ENCODE data around the gene MICAL3.

DNA sequence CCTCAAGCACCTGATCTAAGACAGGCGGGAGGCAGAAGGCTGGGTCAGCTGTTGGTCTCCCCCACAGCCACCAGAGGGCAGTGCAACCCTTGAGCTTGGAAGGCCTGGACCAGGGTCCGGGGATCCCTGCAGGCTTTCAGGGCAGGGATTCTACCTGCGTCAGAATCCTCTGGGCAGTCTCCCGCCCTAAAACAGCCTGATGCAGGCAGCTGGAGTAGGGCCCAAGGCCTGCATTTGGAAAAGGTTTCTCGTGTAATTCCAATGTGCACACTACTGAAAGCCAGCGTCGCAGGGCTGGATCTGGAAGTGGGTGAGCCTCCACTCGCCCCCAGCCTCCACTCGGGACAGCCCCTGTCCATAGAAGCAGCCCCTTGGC, 281.8 kb downstream of the MICAL3 start:
- TF ChIP-seq, protein P1, sequence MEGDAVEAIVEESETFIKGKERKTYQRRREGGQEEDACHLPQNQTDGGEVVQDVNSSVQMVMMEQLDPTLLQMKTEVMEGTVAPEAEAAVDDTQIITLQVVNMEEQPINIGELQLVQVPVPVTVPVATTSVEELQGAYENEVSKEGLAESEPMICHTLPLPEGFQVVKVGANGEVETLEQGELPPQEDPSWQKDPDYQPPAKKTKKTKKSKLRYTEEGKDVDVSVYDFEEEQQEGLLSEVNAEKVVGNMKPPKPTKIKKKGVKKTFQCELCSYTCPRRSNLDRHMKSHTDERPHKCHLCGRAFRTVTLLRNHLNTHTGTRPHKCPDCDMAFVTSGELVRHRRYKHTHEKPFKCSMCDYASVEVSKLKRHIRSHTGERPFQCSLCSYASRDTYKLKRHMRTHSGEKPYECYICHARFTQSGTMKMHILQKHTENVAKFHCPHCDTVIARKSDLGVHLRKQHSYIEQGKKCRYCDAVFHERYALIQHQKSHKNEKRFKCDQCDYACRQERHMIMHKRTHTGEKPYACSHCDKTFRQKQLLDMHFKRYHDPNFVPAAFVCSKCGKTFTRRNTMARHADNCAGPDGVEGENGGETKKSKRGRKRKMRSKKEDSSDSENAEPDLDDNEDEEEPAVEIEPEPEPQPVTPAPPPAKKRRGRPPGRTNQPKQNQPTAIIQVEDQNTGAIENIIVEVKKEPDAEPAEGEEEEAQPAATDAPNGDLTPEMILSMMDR (IDR thresholded peaks at IDR 0.05), result peak; percentile 26 to 58 (median 39)
- no peak for TF ChIP-seq EP300 (IDR thresholded peaks at IDR 0.05)
